Amygdala (tissue), 56 donors: ENCODE results near the gene B3GALT4.
A peak's percentile ranks its signal among the peaks of the same experiment; 100 is the strongest.
"Not testable (repeated sequence)": the region's sequence is repeated elsewhere in the genome, so short reads cannot be mapped to it uniquely, and the experiment has no call there.

Experiments
- DNase-seq, 56 donors: peaks; one replicate each; lab custom pipeline; 2025; lab: John Stamatoyannopoulos, UW

The B3GALT4 gene

GRCh38 chr6:33271468-33272274, 5.3 kb upstream of the B3GALT4 start, which contains the start of the genes RPS18 and VPS52:
TSS of gene RPS18 (plus strand) at chr6:33272075. CDS start at chr6:33272120, 45 bp downstream.
TSS of gene VPS52 (minus strand) at chr6:33271876. CDS start at chr6:33271675, 201 bp downstream.
- peak; percentile 60 to 99 (median 92) for DNase-seq

GRCh38 chr6:33272275-33273128, 4.4 kb upstream of the B3GALT4 start:
- DNase-seq, result no peak

GRCh38 chr6:33273129-33273923, 3.6 kb upstream of the B3GALT4 start:
- DNase-seq, result no peak

DNA sequence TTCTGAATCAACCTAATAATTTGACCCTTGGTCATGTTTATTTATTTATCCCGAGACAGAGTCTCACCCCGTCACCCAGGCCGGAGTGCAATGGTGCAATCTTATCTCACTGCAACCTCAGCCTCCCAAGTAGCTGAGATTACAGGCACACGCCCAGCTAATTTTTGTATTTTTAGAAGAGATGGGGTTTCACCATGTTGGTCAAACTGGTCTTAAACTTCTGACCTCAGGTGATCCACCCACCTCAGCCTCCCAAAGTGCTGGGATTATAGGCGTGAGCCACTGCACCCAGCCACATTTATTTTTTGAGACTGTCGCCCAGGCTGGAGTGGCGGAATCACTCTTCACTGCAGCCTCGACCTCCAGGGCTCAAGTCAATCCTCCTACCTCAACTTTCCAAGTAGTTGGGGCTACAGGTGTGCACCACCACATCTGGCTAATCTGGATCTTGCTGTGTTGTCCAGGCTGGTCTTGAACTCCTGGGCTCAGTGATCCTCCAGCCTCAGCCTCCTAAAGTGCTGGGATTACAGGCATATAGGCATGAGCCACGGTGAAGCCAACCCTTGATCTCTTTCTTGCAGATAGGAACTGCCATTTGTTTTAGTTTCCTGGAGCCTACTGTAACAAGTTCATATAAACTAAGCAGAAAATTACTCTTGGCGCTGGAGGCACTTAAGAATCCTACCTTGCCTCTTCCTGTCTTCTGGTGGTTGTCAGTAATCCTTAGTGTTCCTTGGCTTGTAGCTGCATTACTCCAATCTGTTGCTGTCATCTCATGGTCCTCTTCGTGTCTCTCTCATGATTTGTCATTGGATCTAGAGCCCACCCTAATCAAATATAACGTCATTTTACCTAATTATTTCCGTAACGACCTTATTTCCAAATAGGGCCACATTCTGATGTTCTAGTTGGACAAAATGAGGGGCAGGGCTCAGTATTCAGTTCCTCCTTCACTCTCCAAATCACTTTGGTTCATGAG, 2.7 kb upstream of the B3GALT4 start:
- DNase-seq, result no peak

DNA sequence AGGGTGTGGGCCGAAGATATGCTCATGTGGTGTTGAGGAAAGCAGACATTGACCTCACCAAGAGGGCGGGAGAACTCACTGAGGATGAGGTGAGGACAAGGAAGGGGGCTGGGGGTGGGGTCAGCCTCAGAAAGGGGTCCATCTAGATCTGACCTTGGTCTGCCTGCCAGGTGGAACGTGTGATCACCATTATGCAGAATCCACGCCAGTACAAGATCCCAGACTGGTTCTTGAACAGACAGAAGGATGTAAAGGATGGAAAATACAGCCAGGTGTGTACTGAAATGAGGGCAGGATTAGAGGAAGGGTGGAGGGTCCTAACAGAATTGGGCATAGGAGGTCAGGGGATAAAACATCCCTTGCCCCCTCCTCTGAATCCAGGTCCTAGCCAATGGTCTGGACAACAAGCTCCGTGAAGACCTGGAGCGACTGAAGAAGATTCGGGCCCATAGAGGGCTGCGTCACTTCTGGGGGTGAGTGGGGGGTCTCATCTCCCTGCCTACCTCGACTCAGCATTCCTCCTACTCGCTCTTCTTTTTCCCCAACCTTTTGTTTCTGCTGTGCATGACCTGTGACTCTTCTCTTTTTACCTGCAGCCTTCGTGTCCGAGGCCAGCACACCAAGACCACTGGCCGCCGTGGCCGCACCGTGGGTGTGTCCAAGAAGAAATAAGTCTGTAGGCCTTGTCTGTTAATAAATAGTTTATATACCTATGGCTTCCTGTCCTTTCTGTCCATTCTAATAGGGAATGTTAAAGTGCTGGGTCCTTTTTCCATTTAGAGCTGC, 935 bp upstream of the B3GALT4 start:
- DNase-seq, result not testable (repeated sequence)

DNA sequence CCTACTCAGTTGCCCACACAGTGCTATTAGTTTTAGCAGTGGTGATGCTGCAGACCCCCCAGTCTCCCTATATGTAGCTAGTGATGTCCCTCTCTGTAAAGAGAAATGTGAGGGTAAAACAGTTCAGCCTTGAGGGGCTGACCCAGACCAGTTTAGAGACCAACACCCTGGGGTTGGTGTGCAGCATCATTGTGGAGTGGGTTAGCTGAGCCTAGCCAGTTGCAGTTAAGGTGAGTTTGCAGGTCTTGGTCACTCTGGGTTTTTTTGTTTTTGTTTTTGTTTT, 401 bp upstream of the B3GALT4 start:
- no peak for DNase-seq

DNA sequence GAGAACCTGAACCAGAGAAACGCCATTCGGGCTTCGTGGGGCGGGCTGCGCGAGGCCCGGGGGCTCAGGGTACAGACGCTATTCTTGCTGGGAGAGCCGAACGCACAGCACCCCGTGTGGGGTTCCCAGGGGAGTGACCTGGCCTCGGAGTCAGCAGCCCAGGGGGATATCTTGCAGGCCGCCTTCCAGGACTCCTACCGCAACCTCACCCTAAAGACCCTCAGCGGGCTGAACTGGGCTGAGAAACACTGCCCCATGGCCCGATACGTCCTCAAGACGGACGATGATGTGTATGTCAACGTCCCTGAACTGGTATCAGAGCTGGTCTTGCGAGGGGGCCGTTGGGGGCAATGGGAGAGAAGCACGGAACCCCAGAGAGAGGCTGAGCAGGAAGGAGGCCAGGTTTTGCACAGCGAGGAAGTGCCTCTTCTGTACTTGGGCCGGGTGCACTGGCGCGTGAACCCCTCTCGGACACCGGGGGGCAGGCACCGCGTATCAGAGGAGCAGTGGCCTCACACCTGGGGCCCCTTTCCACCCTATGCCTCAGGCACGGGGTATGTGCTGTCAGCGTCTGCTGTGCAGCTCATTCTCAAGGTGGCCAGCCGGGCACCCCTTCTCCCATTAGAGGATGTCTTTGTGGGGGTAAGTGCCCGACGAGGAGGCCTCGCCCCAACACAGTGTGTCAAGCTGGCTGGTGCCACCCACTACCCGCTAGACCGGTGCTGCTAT, 904 bp downstream of the B3GALT4 start:
- DNase-seq, result peak in 1 of 56 donors; percentile 10

DNA sequence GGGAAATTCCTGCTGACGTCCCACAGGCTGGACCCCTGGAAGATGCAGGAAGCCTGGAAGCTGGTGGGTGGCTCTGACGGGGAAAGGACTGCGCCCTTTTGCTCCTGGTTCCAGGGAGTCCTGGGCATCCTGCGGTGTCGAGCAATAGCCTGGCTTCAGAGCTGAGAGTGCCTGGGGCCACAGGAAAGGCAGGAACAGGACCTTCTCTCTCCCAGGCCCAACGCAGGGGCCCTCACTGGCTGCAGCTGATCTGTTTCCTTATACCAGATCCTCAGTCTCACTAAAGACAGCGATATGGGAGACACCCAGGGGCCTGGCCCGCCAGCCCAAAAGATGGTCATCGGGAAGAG, 1.4 kb downstream of the B3GALT4 start:
- no peak for DNase-seq

GRCh38 chr6:33278810-33279209, 1.9 kb downstream of the B3GALT4 start:
- DNase-seq, result no peak

DNA sequence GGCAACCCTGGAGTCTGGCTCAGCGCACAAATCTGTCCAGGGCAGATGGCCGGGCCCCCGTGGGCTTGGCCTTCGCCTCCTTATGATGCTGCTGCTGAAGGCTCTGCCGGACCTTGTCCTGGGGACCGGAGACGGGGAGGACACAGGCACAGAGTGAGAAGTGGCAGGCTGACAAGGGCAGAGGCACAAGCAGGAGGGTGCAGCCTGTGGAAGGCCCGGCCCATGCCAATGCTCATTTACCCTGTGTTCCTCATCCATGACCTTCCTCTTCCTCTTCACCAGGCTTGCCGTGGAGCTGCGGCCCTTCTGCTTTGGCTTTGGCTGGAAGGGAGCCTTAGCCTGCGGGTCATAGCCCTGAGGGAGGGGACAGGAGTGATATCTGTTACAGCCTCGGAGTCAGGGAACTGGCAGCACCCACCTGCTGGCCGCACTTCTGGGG, 2.4 kb downstream of the B3GALT4 start:
- DNase-seq, result no peak

- DNase-seq, result no peak
These were observed 3.1 kb downstream of the B3GALT4 start for GRCh38 chr6:33279971-33280511.

DNA sequence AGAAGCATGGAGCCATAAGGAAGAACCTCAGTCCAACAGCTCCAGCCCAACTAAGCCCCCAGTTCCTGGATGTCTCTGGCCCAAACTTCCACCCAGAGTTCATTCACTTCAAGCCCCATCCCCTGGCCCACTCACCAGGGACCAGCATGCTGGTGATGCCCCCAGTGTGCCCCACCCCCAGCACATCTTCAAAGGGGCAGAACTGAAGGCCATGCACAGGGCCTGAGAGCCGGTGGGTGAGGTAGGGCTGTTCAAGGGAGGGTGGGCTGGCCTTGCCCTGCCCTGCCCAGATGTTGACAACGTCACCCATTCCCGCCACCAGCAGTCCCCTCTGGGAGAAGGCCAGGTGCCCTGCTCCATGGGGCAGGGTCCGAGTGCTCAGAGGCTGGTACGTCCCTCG, 3.6 kb downstream of the B3GALT4 start:
- no peak for DNase-seq

GRCh38 chr6:33285214-33285613, 8.3 kb downstream of the B3GALT4 start:
- not testable (repeated sequence) for DNase-seq

DNA sequence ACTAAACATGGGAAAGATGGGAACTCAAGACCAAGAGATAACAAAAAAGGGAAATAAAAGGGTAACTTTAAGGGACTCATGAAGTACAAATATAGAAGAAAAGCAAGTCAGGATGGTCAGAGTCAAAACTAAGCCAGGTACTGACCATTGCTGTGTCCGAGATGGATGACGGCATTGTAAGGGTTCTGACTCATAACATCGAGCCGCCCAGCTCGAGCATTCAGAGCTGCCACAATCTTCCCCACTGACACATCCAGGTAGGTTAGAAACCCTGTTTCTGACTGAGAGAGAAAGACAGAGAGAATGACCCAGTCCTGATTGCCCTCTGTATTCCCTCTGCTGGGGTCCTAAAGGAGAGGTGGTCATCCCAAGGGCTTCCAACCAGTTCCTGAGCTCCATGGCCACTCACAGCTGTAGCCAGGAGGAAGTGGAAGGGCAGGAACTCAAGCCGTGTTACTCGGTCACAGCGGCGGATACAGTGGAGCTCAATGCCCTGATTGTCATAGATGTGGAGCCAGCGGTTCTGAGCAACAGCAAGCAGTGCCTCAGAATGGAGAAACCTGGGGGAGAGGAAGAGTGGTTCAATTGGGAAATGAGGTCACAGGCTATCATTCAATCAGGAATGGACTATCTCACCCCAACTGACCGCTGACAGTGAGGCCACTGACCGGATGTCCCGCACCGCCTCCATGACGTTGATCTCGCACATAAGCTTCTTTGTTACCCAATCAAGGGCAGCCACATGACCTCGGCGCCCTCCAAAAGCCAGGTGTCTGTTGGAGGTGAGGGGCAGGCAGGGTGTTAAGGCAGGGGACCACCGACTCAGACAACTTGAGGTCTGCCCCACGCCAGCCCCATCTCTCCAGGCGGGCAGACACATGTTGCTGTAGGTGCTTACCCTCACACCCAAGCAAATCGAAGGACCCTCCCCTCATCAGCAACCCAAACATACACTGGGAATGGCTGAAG, 10.3 kb downstream of the B3GALT4 start:
- no peak for DNase-seq

DNA sequence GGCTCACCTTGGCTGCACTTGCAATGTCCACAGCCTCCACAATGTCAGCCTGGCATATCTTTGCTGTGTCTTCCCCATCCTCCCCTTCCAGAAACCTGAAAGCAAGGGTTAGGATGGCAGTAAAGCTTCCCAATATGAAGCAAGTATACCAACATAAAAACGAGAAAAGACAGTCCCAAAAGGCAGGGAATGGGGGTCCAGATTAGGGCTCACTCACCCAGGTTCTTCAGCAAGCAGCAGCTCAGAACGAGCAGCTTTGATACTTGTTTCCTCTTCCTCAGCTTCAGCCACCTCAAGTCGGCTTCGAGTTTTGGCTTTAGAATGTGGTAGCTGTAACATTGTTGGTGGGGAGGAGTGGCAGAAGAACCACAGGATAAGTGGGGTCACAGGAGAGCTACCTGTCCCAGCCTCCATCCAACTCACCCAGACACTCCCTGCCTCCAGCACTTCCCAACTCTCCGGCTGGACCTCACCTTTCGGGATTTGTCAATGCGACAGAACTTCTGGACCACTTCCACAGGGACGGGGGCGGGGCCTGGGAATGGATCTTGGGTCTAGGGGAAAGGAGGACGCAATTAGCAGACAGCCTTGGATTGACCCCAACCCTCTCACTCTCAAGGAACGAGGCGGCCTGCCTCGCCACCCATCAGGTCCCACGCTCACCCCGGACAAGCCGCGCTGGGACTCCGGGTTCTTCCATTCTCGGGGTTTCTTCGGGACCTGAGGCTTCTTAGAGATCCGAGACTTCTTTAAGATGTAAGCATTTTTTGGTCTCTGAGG, 11.4 kb downstream of the B3GALT4 start:
- DNase-seq, result no peak
